Tibial nerve (tissue), 4 donors: ENCODE results near the gene TUBB4B.

Experiments used
- CTCF ChIP-seq, 5 experiments: fragments of 200-600 bp in 3 of 5; fragments of 450-650 bp in 2 of 5; sonication (generic) in 3 of 5; IDR thresholded peaks; one replicate each; pipeline ENCODE4 v1.5.1; 2016 to 2019; ENCODE audit warnings: antibody characterized with exemption in 5 of 5, mild to moderate bottlenecking in 3 of 5, moderate library complexity in 2 of 5
- EP300 ChIP-seq, 2 donors: sonication (generic); formaldehyde crosslinking; IDR thresholded peaks; one replicate each; pipeline ENCODE4 v1.6.1; 2017; ENCODE audit warnings: antibody characterized with exemption in 2 of 2, mild to moderate bottlenecking in 1 of 2
- POLR2A ChIP-seq, 2 donors: fragments of 450-650 bp; IDR thresholded peaks; one replicate each; pipeline ENCODE4 v1.6.1; 2017; ENCODE audit warnings: antibody characterized with exemption in 2 of 2, mild to moderate bottlenecking in 2 of 2, moderate library complexity in 2 of 2

- TF ChIP-seq POLR2A (IDR thresholded peaks at IDR 0.05): no peak
- TF ChIP-seq CTCF (IDR thresholded peaks at IDR 0.05): no peak
- no peak for TF ChIP-seq EP300 (IDR thresholded peaks at IDR 0.05)
Measured at GRCh38 chr9:137237759-137238726, 3.0 kb upstream of the TUBB4B start.
